Activated CD8-positive, alpha-beta T cell treated with anti-CD3 and anti-CD28 coated beads for 36 hours (primary cell): ENCODE results near the gene CEP95. TPM values are rescaled to one million over a fixed set of nuclear protein-coding genes. Genes with fewer than 3 reads are reported as not detected.
"Not testable (repeated sequence)": the region's sequence is repeated elsewhere in the genome, so short reads cannot be mapped to it uniquely, and the experiment has no call there.

Source experiments
- ATAC-seq: fragments of 200-7000 bp; cut with Tn5 transposase; one replicate; pipeline ENCODE4 v1.10.0; 2021; ENCODE audit warnings: mild to moderate bottlenecking, moderate library complexity
- CTCF ChIA-PET: fragments of 350-600 bp; sonication (Branson Sonifier 250); formaldehyde crosslinking; loops from one replicate; lab custom pipeline; 2021; ENCODE audit warnings: antibody characterized with exemption; lab: Charles Lee
- POLR2A ChIA-PET: fragments of 350-600 bp; sonication (Branson Sonifier 250); formaldehyde crosslinking; loops from one replicate; lab custom pipeline; 2021; ENCODE audit warnings: antibody characterized with exemption; lab: Charles Lee
- DNase-seq: peaks from one replicate; pipeline ENCODE4 v3.0.0-alpha.2; 2020
- H3K27ac Mint-ChIP-seq: one replicate; pipeline ENCODE4 v1.8.0; 2021; ENCODE audit warnings: mild to moderate bottlenecking, mixed read lengths
- H3K27me3 Mint-ChIP-seq: one replicate; pipeline ENCODE4 v1.8.0; 2021; ENCODE audit warnings: mixed read lengths
- H3K36me3 Mint-ChIP-seq: one replicate; pipeline ENCODE4 v1.8.0; 2021; ENCODE audit warnings: low read depth, mixed read lengths
- H3K4me1 Mint-ChIP-seq: one replicate; pipeline ENCODE4 v1.8.0; 2021; ENCODE audit warnings: low read depth, mixed read lengths
- H3K4me3 Mint-ChIP-seq: one replicate; pipeline ENCODE4 v1.8.0; 2021; ENCODE audit warnings: mild to moderate bottlenecking, moderate library complexity, mixed read lengths
- H3K9me3 Mint-ChIP-seq: one replicate; pipeline ENCODE4 v1.8.0; 2021; ENCODE audit warnings: mixed read lengths
- intact Hi-C: fragments of 100-400 bp; cut with micrococcal nuclease; formaldehyde crosslinking; loops from one replicate; pipeline ENCODE4 v1.10.0; 2022
- total RNA-seq, 2 experiments: library from RNA; stranded (reverse); gene quantifications; one replicate each; pipeline ENCODE4 v1.2.3, GENCODE V29; 2021
- TF ChIP-seq, protein P1 (sequence below): fragments of 200-600 bp; IDR thresholded peaks from one replicate; pipeline ENCODE4 v1.8.0; 2022; ENCODE audit warnings: antibody characterized with exemption, mild to moderate bottlenecking

The CEP95 gene
- total RNA-seq, 2 experiments from 2014 or later, result 45.2 to 45.7 TPM

- H3K36me3 Mint-ChIP-seq, result no peaks in the 10 kb centered on the region
- H3K4me3 Mint-ChIP-seq, result no peak overlapping the region
- ChIA-PET POLR2A (no interaction called here), CTCF (interaction anchor here (1.1 to 3.2 kb wide), 2 partner anchors 32 to 41 kb away, joined by 5 to 9 read pairs; no protein-coding TSS in a partner anchor)
- H3K4me1 Mint-ChIP-seq, result peaks cover 6% of the 10 kb centered on the region
- no peak overlapping the region for H3K27ac Mint-ChIP-seq
- no peak for ATAC-seq
- DNase-seq, result no peak
- intact Hi-C loops, result no loop called here
- TF ChIP-seq, protein P1, sequence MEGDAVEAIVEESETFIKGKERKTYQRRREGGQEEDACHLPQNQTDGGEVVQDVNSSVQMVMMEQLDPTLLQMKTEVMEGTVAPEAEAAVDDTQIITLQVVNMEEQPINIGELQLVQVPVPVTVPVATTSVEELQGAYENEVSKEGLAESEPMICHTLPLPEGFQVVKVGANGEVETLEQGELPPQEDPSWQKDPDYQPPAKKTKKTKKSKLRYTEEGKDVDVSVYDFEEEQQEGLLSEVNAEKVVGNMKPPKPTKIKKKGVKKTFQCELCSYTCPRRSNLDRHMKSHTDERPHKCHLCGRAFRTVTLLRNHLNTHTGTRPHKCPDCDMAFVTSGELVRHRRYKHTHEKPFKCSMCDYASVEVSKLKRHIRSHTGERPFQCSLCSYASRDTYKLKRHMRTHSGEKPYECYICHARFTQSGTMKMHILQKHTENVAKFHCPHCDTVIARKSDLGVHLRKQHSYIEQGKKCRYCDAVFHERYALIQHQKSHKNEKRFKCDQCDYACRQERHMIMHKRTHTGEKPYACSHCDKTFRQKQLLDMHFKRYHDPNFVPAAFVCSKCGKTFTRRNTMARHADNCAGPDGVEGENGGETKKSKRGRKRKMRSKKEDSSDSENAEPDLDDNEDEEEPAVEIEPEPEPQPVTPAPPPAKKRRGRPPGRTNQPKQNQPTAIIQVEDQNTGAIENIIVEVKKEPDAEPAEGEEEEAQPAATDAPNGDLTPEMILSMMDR, result no peak
- H3K9me3 Mint-ChIP-seq, result peaks cover 1% of the 10 kb centered on the region
- no peaks in the 10 kb centered on the region for H3K27me3 Mint-ChIP-seq
Measured at GRCh38 chr17:64460955-64461354, 45.8 kb upstream of the CEP95 start.

GRCh38 chr17:64461788-64462187 is 45.0 kb upstream of the CEP95 start:
- Mint-ChIP-seq H3K9me3 (no peaks in the 10 kb centered on the region), H3K27ac (no peak overlapping the region), H3K27me3 (no peaks in the 10 kb centered on the region), H3K4me1 (peaks cover under 1% of the 10 kb centered on the region), H3K4me3 (no peak overlapping the region), H3K36me3 (no peaks in the 10 kb centered on the region)
- TF ChIP-seq, protein P1, result no peak
- DNase-seq, result no peak
- ChIA-PET POLR2A (no interaction called here), CTCF (interaction anchor here (1.1 kb wide), 1 partner anchor 31 kb away, joined by 5 read pairs; no protein-coding TSS in a partner anchor)
- intact Hi-C loops, result no loop called here
- no peak for ATAC-seq

DNA sequence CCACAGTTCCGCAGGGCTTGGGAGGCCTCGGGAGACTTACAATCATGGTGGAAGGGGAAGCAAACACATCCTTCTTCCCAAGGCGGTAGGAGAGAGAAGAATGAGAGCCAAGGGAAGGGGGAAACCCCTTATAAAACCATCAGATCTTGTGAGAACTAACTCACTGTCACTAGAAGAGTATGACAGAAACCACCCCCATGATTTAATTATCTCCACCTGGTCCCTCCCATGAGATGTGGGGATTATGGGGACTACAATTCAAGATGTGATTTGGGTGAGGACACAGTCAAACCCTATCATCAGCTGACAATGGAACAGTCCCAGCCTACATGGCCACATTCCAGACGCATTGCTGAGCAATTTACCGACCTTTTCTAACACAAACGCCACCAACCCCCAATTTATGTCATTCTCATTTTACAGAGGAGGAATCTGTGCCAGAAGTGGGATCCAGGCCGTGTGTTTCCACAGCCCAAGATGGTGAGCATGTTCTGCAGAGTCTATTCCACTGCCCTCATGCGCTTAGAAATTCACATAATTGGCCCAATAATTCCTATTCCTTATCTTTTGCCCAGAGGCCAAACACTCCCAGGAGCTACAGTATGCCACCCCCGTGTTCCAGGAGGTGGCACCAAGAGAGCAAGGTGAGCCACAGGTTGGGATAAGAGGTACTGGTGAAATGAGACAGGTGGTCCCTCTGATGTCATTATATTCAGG is 40.6 kb upstream of the CEP95 start:
- ATAC-seq (no peak), DNase-seq (no peak)
- ChIA-PET CTCF (interaction anchor here (1.5 kb wide), 1 partner anchor 47 kb away, joined by 7 read pairs; no protein-coding TSS in a partner anchor), POLR2A (no interaction called here)
- intact Hi-C loops, result no loop called here
- Mint-ChIP-seq H3K27ac (no peak overlapping the region), H3K36me3 (no peaks in the 10 kb centered on the region), H3K9me3 (no peaks in the 10 kb centered on the region), H3K4me3 (no peak overlapping the region), H3K4me1 (no peaks in the 10 kb centered on the region), H3K27me3 (no peaks in the 10 kb centered on the region)
- TF ChIP-seq, protein P1, result no peak

GRCh38 chr17:64466834-64467233 is 39.9 kb upstream of the CEP95 start:
- TF ChIP-seq, protein P1, result peak; percentile 27
- H3K4me1 Mint-ChIP-seq, POLR2A ChIA-PET, H3K27me3 Mint-ChIP-seq, H3K4me3 Mint-ChIP-seq, ATAC-seq, H3K36me3 Mint-ChIP-seq, DNase-seq, H3K27ac Mint-ChIP-seq, H3K9me3 Mint-ChIP-seq, intact Hi-C loops: not testable (repeated sequence)
- CTCF ChIA-PET, result interaction anchor here (1.2 to 1.5 kb wide), 2 partner anchors 11 to 47 kb away, joined by 4 to 7 read pairs; no protein-coding TSS in a partner anchor

DNA sequence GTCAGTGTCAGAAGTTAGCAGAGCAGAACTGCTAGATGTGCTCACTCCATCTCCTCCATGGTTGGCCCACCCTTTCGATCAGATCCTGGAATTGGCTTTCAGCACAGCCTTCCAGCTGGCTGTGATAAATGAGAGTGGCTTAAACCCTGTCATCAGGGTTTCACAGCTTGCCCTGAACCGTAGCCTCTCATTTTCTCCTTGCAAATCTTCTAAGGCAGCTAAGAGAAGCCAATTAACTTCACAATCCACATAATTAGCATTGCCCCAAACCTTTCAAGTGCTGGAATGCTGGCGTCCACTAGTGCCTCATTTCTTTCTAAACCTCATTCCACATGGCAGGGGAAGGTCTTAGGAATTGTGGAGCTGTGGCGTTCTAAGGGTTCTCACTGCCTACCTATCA is 36.2 kb upstream of the CEP95 start:
- H3K9me3 Mint-ChIP-seq, result no peaks in the 10 kb centered on the region
- no peak for ATAC-seq
- CTCF ChIA-PET, result interaction anchor here (1.0 kb wide), 1 partner anchor 179 kb away, joined by 3 read pairs; no protein-coding TSS in a partner anchor

More for the DNA sequence above, 36.2 kb upstream of the CEP95 start:
- POLR2A ChIA-PET, result no interaction called here
- no peaks in the 10 kb centered on the region for H3K4me1 Mint-ChIP-seq
- no peak overlapping the region for H3K27ac Mint-ChIP-seq
- H3K27me3 Mint-ChIP-seq, result no peaks in the 10 kb centered on the region
- no peak for DNase-seq
- TF ChIP-seq, protein P1, result no peak
- no peaks in the 10 kb centered on the region for H3K36me3 Mint-ChIP-seq
- no peak overlapping the region for H3K4me3 Mint-ChIP-seq
- intact Hi-C loops, result no loop called here
